Spleen (tissue), 7 donors: Measurements from ENCODE around the gene ROBO1.

Experiments used
- POLR2AphosphoS5 ChIP-seq, 3 donors: sonication (generic); formaldehyde crosslinking; IDR thresholded peaks; one replicate each; pipeline ENCODE4 v1.5.1; 2017; ENCODE audit warnings: antibody characterized with exemption in 3 of 3
- TF ChIP-seq, protein P1 (sequence below), 11 experiments: fragments of 200-600 bp in 7 of 11; fragments of 450-650 bp in 4 of 11; sonication (generic) in 4 of 11; IDR thresholded peaks in 8 of 11; conservative IDR thresholded peaks in 3 of 11; 1 replicate in 7 of 11; 2 replicates in 4 of 11; pipeline versions ENCODE4 v1.4.0 to v1.8.0; 2016 to 2021; ENCODE audit warnings: antibody characterized with exemption in 11 of 11, inconsistent platforms in 4 of 11, mild to moderate bottlenecking in 1 of 11
- donor health status: DM: no; HTN: no; CAD: no; lungs with moderate emphysema.
- donor health status: DM: no; HTN: no; CAD: no.
- donor health status: DM: no; HTN: no; CAD: no.

DNA sequence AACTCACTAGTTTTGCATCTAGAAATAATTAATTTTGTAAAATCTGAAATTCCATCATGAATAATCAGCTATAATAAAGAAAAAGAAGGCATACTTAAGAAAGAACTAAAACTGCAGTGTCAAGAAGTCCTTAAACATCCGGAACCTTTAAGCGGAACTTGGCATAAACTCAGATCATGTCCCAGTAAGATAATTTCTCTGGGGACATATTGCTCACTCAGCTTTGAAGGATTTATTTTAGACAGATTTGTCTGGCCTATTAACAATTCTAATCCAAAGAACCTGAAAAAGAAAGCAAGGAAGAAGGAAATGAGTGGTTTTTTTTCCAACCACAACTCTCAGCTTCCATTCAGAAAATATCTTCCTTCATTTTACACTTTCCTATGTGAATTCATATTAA, 850.3 kb downstream of the ROBO1 start:
- TF ChIP-seq, protein P1, sequence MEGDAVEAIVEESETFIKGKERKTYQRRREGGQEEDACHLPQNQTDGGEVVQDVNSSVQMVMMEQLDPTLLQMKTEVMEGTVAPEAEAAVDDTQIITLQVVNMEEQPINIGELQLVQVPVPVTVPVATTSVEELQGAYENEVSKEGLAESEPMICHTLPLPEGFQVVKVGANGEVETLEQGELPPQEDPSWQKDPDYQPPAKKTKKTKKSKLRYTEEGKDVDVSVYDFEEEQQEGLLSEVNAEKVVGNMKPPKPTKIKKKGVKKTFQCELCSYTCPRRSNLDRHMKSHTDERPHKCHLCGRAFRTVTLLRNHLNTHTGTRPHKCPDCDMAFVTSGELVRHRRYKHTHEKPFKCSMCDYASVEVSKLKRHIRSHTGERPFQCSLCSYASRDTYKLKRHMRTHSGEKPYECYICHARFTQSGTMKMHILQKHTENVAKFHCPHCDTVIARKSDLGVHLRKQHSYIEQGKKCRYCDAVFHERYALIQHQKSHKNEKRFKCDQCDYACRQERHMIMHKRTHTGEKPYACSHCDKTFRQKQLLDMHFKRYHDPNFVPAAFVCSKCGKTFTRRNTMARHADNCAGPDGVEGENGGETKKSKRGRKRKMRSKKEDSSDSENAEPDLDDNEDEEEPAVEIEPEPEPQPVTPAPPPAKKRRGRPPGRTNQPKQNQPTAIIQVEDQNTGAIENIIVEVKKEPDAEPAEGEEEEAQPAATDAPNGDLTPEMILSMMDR (IDR thresholded peaks at IDR 0.05 in 8 of 11, conservative IDR thresholded peaks at IDR 0.05 in 3 of 11) = no peak
- TF ChIP-seq POLR2AphosphoS5 (IDR thresholded peaks at IDR 0.05) = no peak
